ENCODE data around the gene CORO2B.

DNA sequence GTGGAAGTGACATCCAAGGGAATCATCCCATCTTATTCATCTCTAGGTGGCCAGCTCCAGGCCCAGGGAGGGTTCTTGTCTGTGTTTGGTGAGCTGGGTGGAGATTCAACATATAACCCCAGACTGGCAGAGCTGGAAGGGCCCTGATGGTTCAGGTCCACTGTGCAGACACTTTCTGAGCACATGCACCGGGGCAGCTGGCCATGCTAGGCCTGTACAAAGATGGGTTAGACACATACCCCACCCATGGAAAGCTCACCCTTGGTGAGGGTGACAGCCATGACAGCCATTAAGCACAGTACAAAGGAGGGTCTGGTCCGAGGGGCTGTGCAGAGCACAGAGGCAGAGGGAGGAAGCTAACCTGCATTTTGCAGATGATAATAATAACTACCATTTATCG, 100.4 kb downstream of the CORO2B start:
- TF ChIP-seq, protein P1, sequence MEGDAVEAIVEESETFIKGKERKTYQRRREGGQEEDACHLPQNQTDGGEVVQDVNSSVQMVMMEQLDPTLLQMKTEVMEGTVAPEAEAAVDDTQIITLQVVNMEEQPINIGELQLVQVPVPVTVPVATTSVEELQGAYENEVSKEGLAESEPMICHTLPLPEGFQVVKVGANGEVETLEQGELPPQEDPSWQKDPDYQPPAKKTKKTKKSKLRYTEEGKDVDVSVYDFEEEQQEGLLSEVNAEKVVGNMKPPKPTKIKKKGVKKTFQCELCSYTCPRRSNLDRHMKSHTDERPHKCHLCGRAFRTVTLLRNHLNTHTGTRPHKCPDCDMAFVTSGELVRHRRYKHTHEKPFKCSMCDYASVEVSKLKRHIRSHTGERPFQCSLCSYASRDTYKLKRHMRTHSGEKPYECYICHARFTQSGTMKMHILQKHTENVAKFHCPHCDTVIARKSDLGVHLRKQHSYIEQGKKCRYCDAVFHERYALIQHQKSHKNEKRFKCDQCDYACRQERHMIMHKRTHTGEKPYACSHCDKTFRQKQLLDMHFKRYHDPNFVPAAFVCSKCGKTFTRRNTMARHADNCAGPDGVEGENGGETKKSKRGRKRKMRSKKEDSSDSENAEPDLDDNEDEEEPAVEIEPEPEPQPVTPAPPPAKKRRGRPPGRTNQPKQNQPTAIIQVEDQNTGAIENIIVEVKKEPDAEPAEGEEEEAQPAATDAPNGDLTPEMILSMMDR (IDR thresholded peaks at IDR 0.05): no peak
- TF ChIP-seq RFX5 (IDR thresholded peaks at IDR 0.05; ENCODE audit: low read length) (no peak), YY1 (IDR thresholded peaks at IDR 0.05; ENCODE audit: low read depth) (no peak), TCF12 (IDR thresholded peaks at IDR 0.05) (no peak), GATA2 (CRISPR knock-in tag; IDR thresholded peaks at IDR 0.05) (no peak), JUND (IDR thresholded peaks at IDR 0.05) (no peak), GABPA (IDR thresholded peaks at IDR 0.05; ENCODE audit: low read depth) (no peak)
